SK-N-SH (cell line): Measurements from ENCODE around the gene OVCH2. TPM values are rescaled to one million over a fixed set of nuclear protein-coding genes. Genes with fewer than 3 reads are reported as not detected.

ENCODE experiments used
- CTCF ChIA-PET: fragments of 300-600, 350-600 bp; formaldehyde crosslinking; extraction: SDS; loops from one replicate; lab custom pipeline; 2021; lab: Yijun Ruan, JAX
- POLR2A ChIA-PET: fragments of 350-600 bp; sonication (Branson Sonifier 250); formaldehyde crosslinking; extraction: SDS; loops from one replicate; lab custom pipeline; 2020; ENCODE audit warnings: antibody characterized with exemption, inconsistent platforms; lab: Yijun Ruan, JAX
- DNase-seq: peaks from one replicate; pipeline ENCODE4 v3.0.0; 2012
- H2AFZ ChIP-seq: fragments of 200-600 bp; sonication (generic); 2 replicates; pipeline ENCODE4 v1.8.1; 2016; ENCODE audit warnings: antibody characterized with exemption, mild to moderate bottlenecking, low read depth
- H3F3A ChIP-seq: fragments of 200-600 bp; sonication (generic); replicated peaks from 2 replicates; pipeline ENCODE3; 2016; ENCODE audit warnings: antibody characterized with exemption, mild to moderate bottlenecking; ENCODE audit not compliant: insufficient read depth
- H3K27ac ChIP-seq, 2 experiments: fragments of 200-500 bp in 1 of 2; fragments of 200-600 bp in 1 of 2; sonication (Bioruptor generic) in 1 of 2; sonication (generic), shearing (Covaris generic) in 1 of 2; 2 replicates each; pipeline versions ENCODE4 v1.5.1 to v1.6.1; 2014 to 2016; ENCODE audit warnings: low read depth in 2 of 2, inconsistent platforms in 1 of 2, low read length in 1 of 2, mild to moderate bottlenecking in 1 of 2, mixed read lengths in 1 of 2
- H3K27me3 ChIP-seq: fragments of 200-600 bp; sonication (generic), shearing (Covaris generic); 2 replicates; pipeline ENCODE4 v1.6.1; 2016; ENCODE audit warnings: mixed run types; ENCODE audit not compliant: insufficient read depth
- H3K36me3 ChIP-seq, 2 experiments: fragments of 200-500 bp in 1 of 2; fragments of 200-600 bp in 1 of 2; sonication (Bioruptor generic) in 1 of 2; sonication (generic) in 1 of 2; replicated peaks in 1 of 2; 2 replicates each; pipeline versions ENCODE3 to v1.5.1; 2014 to 2016; ENCODE audit warnings: low read length in 1 of 2, mild to moderate bottlenecking in 1 of 2; ENCODE audit not compliant: insufficient read depth in 2 of 2, control insufficient read depth in 1 of 2
- H3K4me1 ChIP-seq, 2 experiments: fragments of 200-500 bp in 1 of 2; fragments of 200-600 bp in 1 of 2; sonication (Bioruptor generic) in 1 of 2; sonication (generic), shearing (Covaris generic) in 1 of 2; 2 replicates each; pipeline versions ENCODE4 v1.5.1 to v1.6.1; 2014 to 2016; ENCODE audit warnings: low read depth in 1 of 2, low read length in 1 of 2, mixed run types in 1 of 2; ENCODE audit not compliant: insufficient read depth in 2 of 2, control insufficient read depth in 1 of 2
- H3K4me2 ChIP-seq: fragments of 200-600 bp; sonication (generic), shearing (Covaris generic); 2 replicates; pipeline ENCODE4 v1.6.1; 2017; ENCODE audit warnings: mixed run types
- H3K4me3 ChIP-seq, 2 experiments: fragments of 200-500 bp in 1 of 2; fragments of 200-600 bp in 1 of 2; sonication (Bioruptor generic) in 1 of 2; sonication (generic), shearing (Covaris generic) in 1 of 2; 2 replicates each; pipeline versions ENCODE4 v1.5.1 to v1.8.1; 2014 to 2016; ENCODE audit warnings: low read depth in 2 of 2, inconsistent platforms in 1 of 2, low read length in 1 of 2, mild to moderate bottlenecking in 1 of 2, mixed read lengths in 1 of 2, moderate library complexity in 1 of 2
- H3K79me2 ChIP-seq: fragments of 200-600 bp; sonication (generic); 2 replicates; pipeline ENCODE4 v1.8.1; 2017; ENCODE audit warnings: mild to moderate bottlenecking; ENCODE audit not compliant: insufficient read depth
- H3K9ac ChIP-seq: fragments of 200-600 bp; sonication (generic); 2 replicates; pipeline ENCODE4 v1.6.1; 2017; ENCODE audit warnings: mixed run types
- H3K9me2 ChIP-seq: fragments of 200-600 bp; sonication (generic); 2 replicates; pipeline ENCODE4 v1.6.1; 2017; ENCODE audit warnings: mixed run types
- H3K9me3 ChIP-seq: fragments of 200-600 bp; sonication (generic); 2 replicates; pipeline ENCODE4 v1.6.1; 2017; ENCODE audit warnings: mixed run types, mild to moderate bottlenecking, moderate library complexity
- H4K20me1 ChIP-seq: fragments of 200-600 bp; sonication (generic); 2 replicates; pipeline ENCODE4 v1.6.1; 2017; ENCODE audit warnings: mild to moderate bottlenecking, mixed run types; ENCODE audit not compliant: insufficient read depth
- EP300 ChIP-seq, 2 experiments: IDR thresholded peaks; 2 replicates each; pipeline versions ENCODE4 v1.4.0 to v1.6.1; 2012; ENCODE audit warnings: borderline replicate concordance in 1 of 2, low read depth in 1 of 2, low read length in 1 of 2
- FOXJ3 ChIP-seq: sonication (generic); formaldehyde crosslinking; IDR thresholded peaks from 2 replicates; pipeline ENCODE4 v1.5.1; 2020; ENCODE audit warnings: mild to moderate bottlenecking, missing genetic modification reagents
- FOXM1 ChIP-seq: IDR thresholded peaks from 2 replicates; pipeline ENCODE4 v1.4.0; 2012; ENCODE audit warnings: low read depth, mild to moderate bottlenecking
- GABPA ChIP-seq: IDR thresholded peaks from 2 replicates; pipeline ENCODE4 v1.4.0; 2012; ENCODE audit warnings: low read depth, mild to moderate bottlenecking
- IRF3 ChIP-seq: fragments of 150-350 bp; IDR thresholded peaks from 2 replicates; pipeline ENCODE4 v1.6.1; 2016; ENCODE audit warnings: mild to moderate bottlenecking, low read depth, low read length
- MEF2A ChIP-seq: IDR thresholded peaks from 2 replicates; pipeline ENCODE4 v1.4.0; 2012; ENCODE audit warnings: low read depth, borderline replicate concordance
- RAD21 ChIP-seq: IDR thresholded peaks from 2 replicates; pipeline ENCODE4 v1.6.1; 2012; ENCODE audit warnings: mild to moderate bottlenecking, low read length
- RCOR1 ChIP-seq: fragments of 150-350 bp; IDR thresholded peaks from 2 replicates; pipeline ENCODE4 v1.6.1; 2017; ENCODE audit warnings: antibody characterized with exemption, low read length
- REST ChIP-seq: IDR thresholded peaks from 2 replicates; pipeline ENCODE4 v1.6.1; 2012; ENCODE audit warnings: mild to moderate bottlenecking, low read depth, low read length, moderate library complexity
- RXRA ChIP-seq: IDR thresholded peaks from 2 replicates; pipeline ENCODE4 v1.4.0; 2012; ENCODE audit warnings: low read depth, mild to moderate bottlenecking, borderline replicate concordance
- TAF1 ChIP-seq: IDR thresholded peaks from 2 replicates; pipeline ENCODE4 v1.6.1; 2012; ENCODE audit warnings: low read depth, mild to moderate bottlenecking, low read length, moderate library complexity, borderline replicate concordance
- TCF12 ChIP-seq: IDR thresholded peaks from 2 replicates; pipeline ENCODE4 v1.4.0; 2012
- USF2 ChIP-seq: fragments of 150-350 bp; IDR thresholded peaks from 2 replicates; pipeline ENCODE4 v1.6.1; 2017; ENCODE audit warnings: antibody characterized with exemption, low read length, low read depth, borderline replicate concordance
- YY1 ChIP-seq: IDR thresholded peaks from 2 replicates; pipeline ENCODE4 v1.4.0; 2012; ENCODE audit warnings: low read depth, mild to moderate bottlenecking
- WGBS: methylation state at CpG from one replicate; pipeline ENCODE4 v1.1.6; 2017; ENCODE audit warnings: low lambda C conversion rate; 5-methylcytosine and 5-hydroxymethylcytosine counted together
- polyA plus RNA-seq, 3 experiments: library from polyadenylated mRNA; depleted of rRNA; stranded (reverse); fragments of >200 nt; gene quantifications; 2 replicates each; pipeline ENCODE4 v1.2.3, GENCODE V29; 2012
- TF ChIP-seq, protein P1 (sequence below): IDR thresholded peaks from 2 replicates; pipeline ENCODE4 v1.4.0; 2012; ENCODE audit warnings: low read depth, borderline replicate concordance
- TF ChIP-seq, protein P2 (sequence below): IDR thresholded peaks from 2 replicates; pipeline ENCODE4 v1.4.0; 2012; ENCODE audit warnings: low read depth, borderline replicate concordance

Gene OVCH2
- polyA plus RNA-seq, 1 of the 3 experiments (the other 2 are of a cell fraction) = not detected

DNA sequence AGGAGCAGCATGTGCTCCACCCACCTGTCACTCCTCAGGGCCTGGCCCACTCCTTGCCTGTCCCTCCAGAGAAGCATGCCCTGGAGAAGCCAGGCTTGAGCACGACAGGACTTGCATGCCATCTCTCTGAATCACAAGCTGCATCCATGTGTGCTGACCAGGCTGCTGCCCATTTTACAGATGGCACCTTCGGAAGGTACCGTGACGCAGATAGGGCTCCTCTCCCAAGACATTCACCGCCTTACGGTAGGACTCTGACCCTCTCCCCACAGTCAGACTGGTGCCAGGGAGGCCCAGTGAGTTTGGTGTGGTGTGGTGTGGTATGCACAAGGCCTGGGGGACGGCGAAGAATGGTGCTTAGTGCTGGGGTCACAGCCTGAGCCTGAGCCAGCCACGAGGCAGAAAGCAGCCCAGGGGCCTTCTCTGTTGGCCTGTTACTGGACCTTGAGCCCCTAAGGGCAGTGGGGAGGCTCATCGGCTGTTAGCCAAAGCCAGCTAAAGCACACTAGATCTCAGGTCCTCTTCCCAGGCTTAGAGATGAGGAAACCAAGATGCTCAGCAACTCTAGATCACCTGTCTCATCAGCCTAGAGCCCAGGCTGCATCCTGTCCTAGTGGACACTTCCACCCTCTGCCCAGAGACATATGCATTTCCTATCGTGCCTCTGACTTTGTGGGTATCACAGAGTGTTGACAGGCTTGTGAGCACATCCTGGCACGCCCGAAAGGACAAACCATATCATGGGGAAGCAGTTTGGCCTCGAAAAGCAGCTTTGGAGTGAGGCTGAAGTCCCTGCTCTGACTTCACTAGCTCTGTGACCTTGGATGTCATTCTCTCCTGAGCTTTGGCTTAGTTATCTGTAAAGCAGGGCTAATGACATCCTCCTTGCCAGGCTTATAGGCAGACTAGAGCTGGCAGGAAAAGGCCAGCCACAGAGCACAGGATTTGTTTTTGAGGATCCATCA lies 50.7 kb downstream of the OVCH2 start:
- peak overlapping the region in 1 of 2 experiments; percentile 91; a peak in 1 of 4 replicates for H3K27ac ChIP-seq
- no peak overlapping the region for H3K4me3 ChIP-seq
- H3K4me2 ChIP-seq = no peak overlapping the region
- 61% methylated on average over 9 of the region's 14 CpGs for WGBS
- H3F3A ChIP-seq = no peaks in the 10 kb centered on the region
- H3K9ac ChIP-seq = no peak overlapping the region
- no peaks in the 10 kb centered on the region for H3K9me2 ChIP-seq
- POLR2A ChIA-PET = no interaction called here
- no peak overlapping the region for H2AFZ ChIP-seq
- no peaks in the 10 kb centered on the region for H3K79me2 ChIP-seq
- no peaks in the 10 kb centered on the region for H3K9me3 ChIP-seq
- CTCF ChIA-PET = interaction anchor here (1.2 to 15.9 kb wide), 8 partner anchors 12 to 557 kb away, joined by 3 to 359 read pairs (median 8); partner anchors contain the start of gene PPFIBP2
- H3K4me1 ChIP-seq = peaks cover 0 to 55% of the 10 kb centered on the region in 2 experiments; a peak in 1 of 4 replicates
- DNase-seq = no peak
- TF ChIP-seq GABPA (no peak), TAF1 (no peak), FOXM1 (no peak), USF2 (no peak), YY1 (no peak), RCOR1 (no peak), EP300 (IDR thresholded peaks at IDR 0.05; ENCODE audit: borderline replicate concordance in 1 of 2, low read depth in 1 of 2, low read length in 1 of 2) (no peak), TCF12 (no peak), RAD21 (no peak), MEF2A (no peak), REST (no peak), FOXJ3 (CRISPR knock-in tag) (no peak), IRF3 (no peak), RXRA (no peak)
- TF ChIP-seq, protein P1, sequence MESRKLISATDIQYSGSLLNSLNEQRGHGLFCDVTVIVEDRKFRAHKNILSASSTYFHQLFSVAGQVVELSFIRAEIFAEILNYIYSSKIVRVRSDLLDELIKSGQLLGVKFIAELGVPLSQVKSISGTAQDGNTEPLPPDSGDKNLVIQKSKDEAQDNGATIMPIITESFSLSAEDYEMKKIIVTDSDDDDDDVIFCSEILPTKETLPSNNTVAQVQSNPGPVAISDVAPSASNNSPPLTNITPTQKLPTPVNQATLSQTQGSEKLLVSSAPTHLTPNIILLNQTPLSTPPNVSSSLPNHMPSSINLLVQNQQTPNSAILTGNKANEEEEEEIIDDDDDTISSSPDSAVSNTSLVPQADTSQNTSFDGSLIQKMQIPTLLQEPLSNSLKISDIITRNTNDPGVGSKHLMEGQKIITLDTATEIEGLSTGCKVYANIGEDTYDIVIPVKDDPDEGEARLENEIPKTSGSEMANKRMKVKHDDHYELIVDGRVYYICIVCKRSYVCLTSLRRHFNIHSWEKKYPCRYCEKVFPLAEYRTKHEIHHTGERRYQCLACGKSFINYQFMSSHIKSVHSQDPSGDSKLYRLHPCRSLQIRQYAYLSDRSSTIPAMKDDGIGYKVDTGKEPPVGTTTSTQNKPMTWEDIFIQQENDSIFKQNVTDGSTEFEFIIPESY = no peak
- TF ChIP-seq, protein P2, sequence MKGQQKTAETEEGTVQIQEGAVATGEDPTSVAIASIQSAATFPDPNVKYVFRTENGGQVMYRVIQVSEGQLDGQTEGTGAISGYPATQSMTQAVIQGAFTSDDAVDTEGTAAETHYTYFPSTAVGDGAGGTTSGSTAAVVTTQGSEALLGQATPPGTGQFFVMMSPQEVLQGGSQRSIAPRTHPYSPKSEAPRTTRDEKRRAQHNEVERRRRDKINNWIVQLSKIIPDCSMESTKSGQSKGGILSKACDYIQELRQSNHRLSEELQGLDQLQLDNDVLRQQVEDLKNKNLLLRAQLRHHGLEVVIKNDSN = no peak
- H3K36me3 ChIP-seq = no peaks in the 10 kb centered on the region
- H4K20me1 ChIP-seq = no peaks in the 10 kb centered on the region
- H3K27me3 ChIP-seq = no peaks in the 10 kb centered on the region
